GM12878 (cell line): ENCODE data around the gene BSPRY. TPM values are rescaled to one million over a fixed set of nuclear protein-coding genes. Genes with fewer than 3 reads are reported as not detected.

Source experiments
- ATAC-seq: fragments of 200-7000 bp; cut with Tn5 transposase; 3 replicates; pipeline ENCODE4 v1.9.1; 2020; ENCODE audit warnings: mild to moderate bottlenecking, moderate library complexity
- BruUV-seq: library from RNA; stranded (reverse); fragments of 400-500 nt; replicated peaks from 2 replicates; lab custom pipeline; 2021; lab: Mats Ljungman, UMichigan
- CTCF ChIA-PET: fragments of 300-600 bp; sonication (Branson Sonifier 250); formaldehyde crosslinking; extraction: SDS; loops from one replicate; lab custom pipeline; 2021; ENCODE audit warnings: inconsistent platforms; lab: Yijun Ruan, JAX
- POLR2A ChIA-PET: fragments of 350-600 bp; formaldehyde crosslinking; extraction: SDS; loops from one replicate; lab custom pipeline; 2021; ENCODE audit warnings: inconsistent platforms; lab: Charles Lee
- RAD21 ChIA-PET: fragments of 300-600 bp; sonication (Branson Sonifier 250); formaldehyde crosslinking; loops from one replicate; lab custom pipeline; 2023; ENCODE audit warnings: antibody characterized with exemption; ENCODE audit not compliant: unreplicated experiment; lab: Charles Lee
- SMC1A ChIA-PET: fragments of 300-600 bp; sonication (Branson Sonifier 250); formaldehyde crosslinking; loops from one replicate; lab custom pipeline; 2023; ENCODE audit not compliant: unreplicated experiment, uncharacterized antibody; lab: Charles Lee
- DNase-seq: peaks from one replicate; pipeline ENCODE4 v3.0.0-alpha.2; 2011; ENCODE audit warnings: low read depth, low spot score
- FAIRE-seq: peaks from 3 replicates; lab custom pipeline; 2011; peaks lifted over from hg19 to GRCh38; lab: Jason Lieb, UNC
- H2AFZ ChIP-seq: 2 replicates; pipeline ENCODE4 v1.6.0; 2011; ENCODE audit warnings: low read depth, low read length, control low read depth; ENCODE audit not compliant: control insufficient read depth
- H3K27ac ChIP-seq: 2 replicates; pipeline ENCODE4 v1.5.1; 2011; ENCODE audit warnings: control low read depth; ENCODE audit not compliant: control insufficient read depth, insufficient read depth
- H3K27me3 ChIP-seq, 2 experiments: replicated peaks in 1 of 2; 2 replicates each; pipeline versions ENCODE4 v1.6.0 to v1.6.1; 2011; ENCODE audit warnings: low read length in 1 of 2; ENCODE audit not compliant: control insufficient read depth in 2 of 2, insufficient read depth in 2 of 2
- H3K36me3 ChIP-seq, 2 experiments: 2 replicates each; pipeline ENCODE4 v1.5.1; 2011; ENCODE audit warnings: low read length in 1 of 2; ENCODE audit not compliant: control insufficient read depth in 2 of 2, insufficient read depth in 2 of 2
- H3K4me1 ChIP-seq: 2 replicates; pipeline ENCODE4 v1.6.1; 2011; ENCODE audit warnings: mild to moderate bottlenecking, low read length, moderate library complexity, mixed read lengths; ENCODE audit not compliant: control insufficient read depth, insufficient read depth
- H3K4me2 ChIP-seq: 2 replicates; pipeline ENCODE4 v1.6.0; 2011; ENCODE audit warnings: control low read depth; ENCODE audit not compliant: control insufficient read depth, insufficient read depth
- H3K4me3 ChIP-seq: fragments of 200-600 bp; sonication (generic); 2 replicates; pipeline ENCODE4 v1.5.1; 2016
- H3K79me2 ChIP-seq: 2 replicates; pipeline ENCODE4 v1.6.0; 2011; ENCODE audit warnings: low read length; ENCODE audit not compliant: control insufficient read depth, insufficient read depth
- H3K9ac ChIP-seq: 2 replicates; pipeline ENCODE4 v1.8.0; 2011; ENCODE audit warnings: low read length, control low read depth, mixed read lengths; ENCODE audit not compliant: control insufficient read depth, insufficient read depth
- H3K9me3 ChIP-seq: replicated peaks from 3 replicates; pipeline ENCODE4 v1.5.1; 2011; ENCODE audit warnings: mild to moderate bottlenecking, low read length; ENCODE audit not compliant: control insufficient read depth, insufficient read depth
- H4K20me1 ChIP-seq: 2 replicates; pipeline ENCODE4 v1.6.0; 2011; ENCODE audit not compliant: control insufficient read depth, insufficient read depth
- ATF3 ChIP-seq: IDR thresholded peaks from 2 replicates; pipeline ENCODE4 v1.6.1; 2011; ENCODE audit warnings: low read depth, mild to moderate bottlenecking, low read length, moderate library complexity, borderline replicate concordance; ENCODE audit errors: extremely low read depth
- CHD1 ChIP-seq: IDR thresholded peaks from 2 replicates; pipeline ENCODE4 v1.6.1; 2012; ENCODE audit warnings: low read depth, low read length, improper control_type of control experiment
- IRF3 ChIP-seq: fragments of 450-650 bp; IDR thresholded peaks from 2 replicates; pipeline ENCODE4 v1.6.1; 2014; ENCODE audit warnings: mild to moderate bottlenecking
- MTA2 ChIP-seq: fragments of 450-650 bp; IDR thresholded peaks from 2 replicates; pipeline ENCODE4 v1.6.1; 2016; ENCODE audit warnings: low read depth, mild to moderate bottlenecking, moderate library complexity
- MYC ChIP-seq: IDR thresholded peaks from 2 replicates; pipeline ENCODE4 v1.6.1; 2011; ENCODE audit warnings: mild to moderate bottlenecking, low read length, moderate library complexity, inconsistent platforms; ENCODE audit not compliant: insufficient read depth, insufficient replicate concordance, insufficient read length, severe bottlenecking
- NR2F1 ChIP-seq: fragments of 450-650 bp; conservative IDR thresholded peaks from 2 replicates; pipeline ENCODE4 v1.6.1; 2017; ENCODE audit warnings: mild to moderate bottlenecking
- PKNOX1 ChIP-seq: fragments of 450-650 bp; IDR thresholded peaks from 2 replicates; pipeline ENCODE4 v1.6.1; 2016; ENCODE audit warnings: mild to moderate bottlenecking
- SIX5 ChIP-seq: IDR thresholded peaks from 2 replicates; pipeline ENCODE4 v1.6.1; 2011; ENCODE audit warnings: mild to moderate bottlenecking, low read depth, low read length, moderate library complexity; ENCODE audit not compliant: severe bottlenecking
- SMC3 ChIP-seq: IDR thresholded peaks from 2 replicates; pipeline ENCODE4 v1.6.1; 2011; ENCODE audit warnings: low read length, improper control_type of control experiment, borderline replicate concordance
- SREBF2 ChIP-seq: IDR thresholded peaks from 2 replicates; pipeline ENCODE4 v1.6.1; 2012; ENCODE audit warnings: mild to moderate bottlenecking, low read length
- TCF12 ChIP-seq: IDR thresholded peaks from 2 replicates; pipeline ENCODE4 v1.6.1; 2011; ENCODE audit warnings: low read depth, mild to moderate bottlenecking, low read length
- ZSCAN29 ChIP-seq: fragments of 450-650 bp; IDR thresholded peaks from 2 replicates; pipeline ENCODE4 v1.6.1; 2017; ENCODE audit warnings: mild to moderate bottlenecking, moderate library complexity
- WGBS: methylation state at CpG from one replicate; pipeline ENCODE4 v1.1.6; 2016; ENCODE audit warnings: low lambda C conversion rate; ENCODE audit not compliant: insufficient replicate concordance, insufficient coverage; ENCODE audit errors: missing lambda C conversion rate; 5-methylcytosine and 5-hydroxymethylcytosine counted together
- in situ Hi-C: fragments of 300-500 bp; cut with MboI; formaldehyde crosslinking; loops from 9 replicates; pipeline ENCODE4 v1.14.3; 2018; ENCODE audit warnings: mixed read lengths
- intact Hi-C: fragments of 100-400 bp; cut with micrococcal nuclease; formaldehyde crosslinking; loops from one replicate; pipeline ENCODE4 v1.14.2; 2022; ENCODE audit not compliant: unreplicated experiment
- polyA plus RNA-seq, 11 experiments: library from polyadenylated mRNA; depleted of rRNA in 4 of 11; unstranded in 6 of 11; stranded (reverse) in 5 of 11; fragments of >200 nt; fragmentation: Nextera tagmentation in 4 of 11; fragmentation: Illumina TruSeq in 1 of 11; extraction: Ambion mirVana in 4 of 11; extraction: Trizol in 1 of 11; gene quantifications; 1 replicate in 1 of 11; 2 replicates in 10 of 11; pipeline versions ENCODE4 v1.2.1 to v1.2.3, GENCODE V29; 2011 to 2016; ENCODE audit warnings: inconsistent platforms in 2 of 11, missing spikeins in 2 of 11, low read depth in 1 of 11
- total RNA-seq, 4 experiments: library from RNA; depleted of rRNA in 3 of 4; stranded (reverse); fragments of >200 nt in 3 of 4; fragmentation: Illumina TruSeq in 1 of 4; extraction: Trizol in 1 of 4; gene quantifications; 2 replicates each; pipeline versions ENCODE4 v1.2.1 to v1.2.3, GENCODE V29; 2013 to 2021
- TF ChIP-seq, protein P1 (sequence below): fragments of 150-350 bp; IDR thresholded peaks from 2 replicates; pipeline ENCODE4 v1.6.1; 2014; ENCODE audit warnings: mild to moderate bottlenecking, low read depth, low read length
- TF ChIP-seq, protein P2 (sequence below): fragments of 450-650 bp; IDR thresholded peaks from 2 replicates; pipeline ENCODE4 v1.6.1; 2017; ENCODE audit warnings: borderline replicate concordance

Gene BSPRY
- total and polyA plus RNA-seq, 10 of the 15 experiments (the other 5 are each of a cell fraction or from before 2014, with no cell fraction given), result 0.45 to 6.3 (median 4.1) TPM

GRCh38 chr9:113328045-113328782, 21.1 kb upstream of the BSPRY start:
- ATAC-seq, result no peak
- Histone ChIP-seq H3K36me3 (no peaks in the 10 kb centered on the region), H3K4me2 (no peak overlapping the region; the same call in 1 of the 2 replicates), H3K4me1 (0 out of 2 replicates have a peak, but pooled peaks cover 2% of the 10 kb centered on the region), H3K9ac (no peak overlapping the region), H3K27ac (no peak overlapping the region), H4K20me1 (no peaks in the 10 kb centered on the region), H3K79me2 (no peaks in the 10 kb centered on the region), H3K27me3 (no peaks in the 10 kb centered on the region), H2AFZ (no peak overlapping the region), H3K4me3 (no peak overlapping the region), H3K9me3 (no peaks in the 10 kb centered on the region)
- POLR2A ChIA-PET, result no interaction called here
- DNase-seq, result no peak
- CTCF ChIA-PET, result interaction anchor here (0.6 to 1.8 kb wide), 5 partner anchors 9 to 328 kb away, joined by 3 to 5 read pairs (median 4); no protein-coding TSS in a partner anchor
- intact Hi-C loops (no loop called here), in situ Hi-C loops (no loop called here)
- no peak for TF ChIP-seq IRF3
- no peak for TF ChIP-seq TCF12
- no peak for TF ChIP-seq MYC
- no peak for TF ChIP-seq CHD1
- no peak for TF ChIP-seq SREBF2
- no peak for TF ChIP-seq PKNOX1
- TF ChIP-seq SMC3, result no peak
- TF ChIP-seq, protein P1, sequence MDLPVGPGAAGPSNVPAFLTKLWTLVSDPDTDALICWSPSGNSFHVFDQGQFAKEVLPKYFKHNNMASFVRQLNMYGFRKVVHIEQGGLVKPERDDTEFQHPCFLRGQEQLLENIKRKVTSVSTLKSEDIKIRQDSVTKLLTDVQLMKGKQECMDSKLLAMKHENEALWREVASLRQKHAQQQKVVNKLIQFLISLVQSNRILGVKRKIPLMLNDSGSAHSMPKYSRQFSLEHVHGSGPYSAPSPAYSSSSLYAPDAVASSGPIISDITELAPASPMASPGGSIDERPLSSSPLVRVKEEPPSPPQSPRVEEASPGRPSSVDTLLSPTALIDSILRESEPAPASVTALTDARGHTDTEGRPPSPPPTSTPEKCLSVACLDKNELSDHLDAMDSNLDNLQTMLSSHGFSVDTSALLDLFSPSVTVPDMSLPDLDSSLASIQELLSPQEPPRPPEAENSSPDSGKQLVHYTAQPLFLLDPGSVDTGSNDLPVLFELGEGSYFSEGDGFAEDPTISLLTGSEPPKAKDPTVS, result no peak
- TF ChIP-seq ATF3, result no peak
- TF ChIP-seq, protein P2, sequence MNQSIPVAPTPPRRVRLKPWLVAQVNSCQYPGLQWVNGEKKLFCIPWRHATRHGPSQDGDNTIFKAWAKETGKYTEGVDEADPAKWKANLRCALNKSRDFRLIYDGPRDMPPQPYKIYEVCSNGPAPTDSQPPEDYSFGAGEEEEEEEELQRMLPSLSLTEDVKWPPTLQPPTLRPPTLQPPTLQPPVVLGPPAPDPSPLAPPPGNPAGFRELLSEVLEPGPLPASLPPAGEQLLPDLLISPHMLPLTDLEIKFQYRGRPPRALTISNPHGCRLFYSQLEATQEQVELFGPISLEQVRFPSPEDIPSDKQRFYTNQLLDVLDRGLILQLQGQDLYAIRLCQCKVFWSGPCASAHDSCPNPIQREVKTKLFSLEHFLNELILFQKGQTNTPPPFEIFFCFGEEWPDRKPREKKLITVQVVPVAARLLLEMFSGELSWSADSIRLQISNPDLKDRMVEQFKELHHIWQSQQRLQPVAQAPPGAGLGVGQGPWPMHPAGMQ, result no peak
- TF ChIP-seq NR2F1, result no peak
- no peak for TF ChIP-seq ZSCAN29
- TF ChIP-seq SIX5, result no peak
- no peak for TF ChIP-seq MTA2
- FAIRE-seq, result no peak
- BruUV-seq, result no TSS peak
- WGBS, result 39% methylated on average over 3 of the region's 3 CpGs
- RAD21 ChIA-PET, result no interaction called here
- SMC1A ChIA-PET, result no interaction called here
